Bronchial epithelial cell (primary cell): ENCODE data around the gene DNMT3B. TPM values are rescaled to one million over a fixed set of nuclear protein-coding genes. Genes with fewer than 3 reads are reported as not detected.
A peak's percentile ranks its signal among the peaks of the same experiment; 100 is the strongest.

Experiments used
- DNase-seq: peaks from one replicate; pipeline ENCODE4 v3.0.0-alpha.2; 2010; ENCODE audit warnings: low read depth
- FAIRE-seq: peaks from 2 replicates; lab custom pipeline; 2011; peaks lifted over from hg19 to GRCh38; lab: Jason Lieb, UNC
- H3K27me3 ChIP-seq: 2 replicates; pipeline ENCODE4 v1.5.1; 2011; ENCODE audit warnings: low read length; ENCODE audit not compliant: control insufficient read depth, insufficient read depth
- H3K36me3 ChIP-seq: 2 replicates; pipeline ENCODE4 v1.5.1; 2011; ENCODE audit warnings: low read length; ENCODE audit not compliant: control insufficient read depth, insufficient read depth
- H3K4me3 ChIP-seq: 2 replicates; pipeline ENCODE4 v1.5.1; 2011; ENCODE audit warnings: mild to moderate bottlenecking, low read depth, low read length, control low read depth
- CTCF ChIP-seq: IDR thresholded peaks from 2 replicates; pipeline ENCODE4 v1.5.1; 2011; ENCODE audit warnings: mild to moderate bottlenecking, moderate library complexity, low read length, control low read depth, inconsistent platforms; ENCODE audit not compliant: insufficient read depth, severe bottlenecking
- total RNA-seq: library from RNA; depleted of rRNA; stranded (reverse); fragments of >200 nt; gene quantifications from 2 replicates; pipeline ENCODE4 v1.2.1, GENCODE V29; 2014

DNMT3B gene
- total RNA-seq, 1 donor from 2014 or later = 0.79 TPM

- FAIRE-seq = no peak
- Histone ChIP-seq H3K27me3 (no peaks in the 10 kb centered on the region), H3K4me3 (no peak overlapping the region), H3K36me3 (peaks cover 5% of the 10 kb centered on the region)
- no peak for TF ChIP-seq CTCF
- no peak for DNase-seq
These were observed 85.8 kb downstream of the DNMT3B start for GRCh38 chr20:32847964-32848363.

GRCh38 chr20:32848846-32849245 is 86.7 kb downstream of the DNMT3B start:
- H3K27me3 ChIP-seq = no peaks in the 10 kb centered on the region
- FAIRE-seq (no peak), DNase-seq (no peak)
- no peak overlapping the region for H3K4me3 ChIP-seq
- TF ChIP-seq CTCF = no peak
- H3K36me3 ChIP-seq = peaks cover 5% of the 10 kb centered on the region

GRCh38 chr20:32849577-32849976 is 87.4 kb downstream of the DNMT3B start:
- DNase-seq (no peak), FAIRE-seq (no peak)
- H3K4me3 ChIP-seq = no peak overlapping the region
- H3K36me3 ChIP-seq = peaks cover 5% of the 10 kb centered on the region
- no peak for TF ChIP-seq CTCF
- no peaks in the 10 kb centered on the region for H3K27me3 ChIP-seq

- H3K27me3 ChIP-seq = no peaks in the 10 kb centered on the region
- DNase-seq = no peak
- H3K4me3 ChIP-seq = no peak overlapping the region
- peaks cover 5% of the 10 kb centered on the region for H3K36me3 ChIP-seq
- FAIRE-seq = no peak
- TF ChIP-seq CTCF = no peak
These were observed 93.2 kb downstream of the DNMT3B start for GRCh38 chr20:32855387-32855786.

GRCh38 chr20:32858189-32858588 is 96.0 kb downstream of the DNMT3B start:
- H3K4me3 ChIP-seq = no peak overlapping the region
- peaks cover 4% of the 10 kb centered on the region for H3K36me3 ChIP-seq
- DNase-seq = peak; percentile 57
- no peaks in the 10 kb centered on the region for H3K27me3 ChIP-seq
- FAIRE-seq = no peak
- no peak for TF ChIP-seq CTCF

Other genes starting within 250 kb of the DNMT3B start
- gene NOL4L, start 177.1 kb upstream of the DNMT3B start, total RNA-seq = 1.8 and 2.8 TPM in 2 replicates
- gene C20orf203, start 88.4 kb upstream of the DNMT3B start, total RNA-seq = under 0.01 TPM in 2 replicates
- gene COMMD7, start 18.9 kb upstream of the DNMT3B start, total RNA-seq = 10.5 and 18.9 TPM in 2 replicates
- gene MAPRE1, start 57.6 kb downstream of the DNMT3B start, total RNA-seq = 68.5 and 84.2 TPM in 2 replicates
- under 0.01 and 0.38 TPM in 2 replicates for gene EFCAB8, start 96.5 kb downstream of the DNMT3B start, total RNA-seq
- not detected in 2 replicates for gene SUN5, start 242.0 kb downstream of the DNMT3B start, total RNA-seq
- gene BPIFB2, start 245.3 kb downstream of the DNMT3B start, total RNA-seq = not detected in 2 replicates